Measurements from ENCODE around the gene FSCN2. TPM values are rescaled to one million over a fixed set of nuclear protein-coding genes. Genes with fewer than 3 reads are reported as not detected.
A peak's percentile ranks its signal among the peaks of the same experiment; 100 is the strongest.

FSCN2 gene
- total and polyA plus RNA-seq, 2 donors (not counting 1 experiment from before 2014, with no cell fraction given) = 0.35 to 2.0 TPM

DNA sequence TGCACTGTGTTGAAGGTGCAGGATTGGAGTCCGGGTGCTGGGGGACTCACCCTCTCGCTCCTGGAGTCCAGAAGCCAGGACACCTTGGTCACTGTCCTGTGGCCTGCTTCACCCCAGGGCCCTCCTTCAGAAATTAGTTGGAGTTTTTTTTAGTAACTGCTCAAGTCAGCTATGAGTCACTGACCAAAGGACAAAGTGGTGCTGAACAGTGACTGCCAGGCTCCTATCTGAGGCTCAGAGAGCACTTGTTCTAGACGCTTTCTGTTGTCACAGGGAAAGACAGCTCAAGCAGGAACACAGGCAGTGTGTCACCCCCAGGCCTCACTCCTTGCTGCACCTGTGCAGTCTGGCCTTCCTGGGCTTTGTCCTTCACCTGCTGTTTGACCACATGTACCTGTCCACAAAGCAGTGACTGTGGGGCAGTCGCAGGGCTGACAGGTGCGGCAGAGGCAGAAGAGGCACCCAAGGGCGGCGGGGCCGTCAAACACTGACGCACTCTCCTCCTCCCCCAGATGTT is 28.1 kb downstream of the FSCN2 start:
- DNase-seq (ENCODE audit: low read depth in 2 of 2) = peak in 1 of 2 donors; percentile 51
- Histone ChIP-seq H3K27me3 (ENCODE audit: control insufficient read depth, insufficient read depth, low read length) (no peaks in the 10 kb centered on the region), H3K9me3 (ENCODE audit: control insufficient read depth, insufficient read depth, low read depth, low read length) (no peaks in the 10 kb centered on the region), H3K79me2 (ENCODE audit: control insufficient read depth, insufficient read depth, low read length) (peaks cover 6% of the 10 kb centered on the region), H3K4me2 (ENCODE audit: extremely low read depth, insufficient read depth, low read length) (no peak overlapping the region), H4K20me1 (ENCODE audit: control insufficient read depth, extremely low read depth, insufficient read depth, low read length) (no peaks in the 10 kb centered on the region), H3K36me3 (ENCODE audit: control insufficient read depth, insufficient read depth, low read length) (peaks cover 23% of the 10 kb centered on the region), H3K4me1 (ENCODE audit: control insufficient read depth, extremely low read depth, insufficient read depth, low read length) (peaks cover 29% of the 10 kb centered on the region), H3K4me3 (replicated peaks in 1 of 4; ENCODE audit: control extremely low read depth in 1 of 4, insufficient read depth in 1 of 4, low read depth in 3 of 4, low read length in 4 of 4) (no peak overlapping the region), H2AFZ (ENCODE audit: low read length) (no peak overlapping the region), H3K9ac (ENCODE audit: insufficient read depth, low read length) (no peak overlapping the region), H3K27ac (ENCODE audit: insufficient read depth, low read length) (no peak overlapping the region)
- TF ChIP-seq, protein P1, sequence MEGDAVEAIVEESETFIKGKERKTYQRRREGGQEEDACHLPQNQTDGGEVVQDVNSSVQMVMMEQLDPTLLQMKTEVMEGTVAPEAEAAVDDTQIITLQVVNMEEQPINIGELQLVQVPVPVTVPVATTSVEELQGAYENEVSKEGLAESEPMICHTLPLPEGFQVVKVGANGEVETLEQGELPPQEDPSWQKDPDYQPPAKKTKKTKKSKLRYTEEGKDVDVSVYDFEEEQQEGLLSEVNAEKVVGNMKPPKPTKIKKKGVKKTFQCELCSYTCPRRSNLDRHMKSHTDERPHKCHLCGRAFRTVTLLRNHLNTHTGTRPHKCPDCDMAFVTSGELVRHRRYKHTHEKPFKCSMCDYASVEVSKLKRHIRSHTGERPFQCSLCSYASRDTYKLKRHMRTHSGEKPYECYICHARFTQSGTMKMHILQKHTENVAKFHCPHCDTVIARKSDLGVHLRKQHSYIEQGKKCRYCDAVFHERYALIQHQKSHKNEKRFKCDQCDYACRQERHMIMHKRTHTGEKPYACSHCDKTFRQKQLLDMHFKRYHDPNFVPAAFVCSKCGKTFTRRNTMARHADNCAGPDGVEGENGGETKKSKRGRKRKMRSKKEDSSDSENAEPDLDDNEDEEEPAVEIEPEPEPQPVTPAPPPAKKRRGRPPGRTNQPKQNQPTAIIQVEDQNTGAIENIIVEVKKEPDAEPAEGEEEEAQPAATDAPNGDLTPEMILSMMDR (conservative IDR thresholded peaks at IDR 0.05 in 1 of 2, IDR thresholded peaks at IDR 0.05 in 1 of 2; ENCODE audit: low read depth in 1 of 2, low read length in 2 of 2) = no peak

DNA sequence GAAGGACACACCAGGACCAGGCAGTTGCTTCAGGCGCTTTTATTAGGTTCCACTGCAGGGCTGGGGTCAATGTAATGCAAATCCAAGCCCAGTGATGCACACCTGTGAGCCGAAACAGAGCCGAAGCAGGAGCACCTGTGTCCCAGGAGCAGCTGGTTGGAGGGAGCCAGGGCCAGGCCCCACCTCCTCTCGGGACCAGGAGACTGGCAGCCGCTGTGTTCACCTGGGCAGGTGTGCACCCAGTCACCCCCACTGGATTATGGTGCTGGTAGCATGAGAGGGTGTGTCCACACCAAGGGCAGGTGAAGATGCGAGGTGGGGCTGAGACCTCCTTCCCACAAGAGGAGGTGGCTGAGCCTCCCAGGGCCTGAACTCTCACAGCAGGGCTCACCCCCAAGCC is 28.7 kb downstream of the FSCN2 start:
- DNase-seq (ENCODE audit: low read depth in 2 of 2) = no peak
- Histone ChIP-seq H3K9ac (ENCODE audit: insufficient read depth, low read length) (no peak overlapping the region), H3K4me1 (ENCODE audit: control insufficient read depth, extremely low read depth, insufficient read depth, low read length) (peaks cover 28% of the 10 kb centered on the region), H4K20me1 (ENCODE audit: control insufficient read depth, extremely low read depth, insufficient read depth, low read length) (no peaks in the 10 kb centered on the region), H3K4me3 (replicated peaks in 1 of 4; ENCODE audit: control extremely low read depth in 1 of 4, insufficient read depth in 1 of 4, low read depth in 3 of 4, low read length in 4 of 4) (no peak overlapping the region), H3K9me3 (ENCODE audit: control insufficient read depth, insufficient read depth, low read depth, low read length) (no peaks in the 10 kb centered on the region), H3K4me2 (ENCODE audit: extremely low read depth, insufficient read depth, low read length) (no peak overlapping the region), H3K79me2 (ENCODE audit: control insufficient read depth, insufficient read depth, low read length) (no peaks in the 10 kb centered on the region), H3K27ac (ENCODE audit: insufficient read depth, low read length) (no peak overlapping the region), H2AFZ (ENCODE audit: low read length) (no peak overlapping the region), H3K27me3 (ENCODE audit: control insufficient read depth, insufficient read depth, low read length) (no peaks in the 10 kb centered on the region), H3K36me3 (ENCODE audit: control insufficient read depth, insufficient read depth, low read length) (peaks cover 23% of the 10 kb centered on the region)
- TF ChIP-seq EZH2 (IDR thresholded peaks at IDR 0.05; ENCODE audit: low read length, missing control alignments) = no peak
- TF ChIP-seq, protein P1 (conservative IDR thresholded peaks at IDR 0.05 in 1 of 2, IDR thresholded peaks at IDR 0.05 in 1 of 2; ENCODE audit: low read depth in 1 of 2, low read length in 2 of 2) = no peak

DNA sequence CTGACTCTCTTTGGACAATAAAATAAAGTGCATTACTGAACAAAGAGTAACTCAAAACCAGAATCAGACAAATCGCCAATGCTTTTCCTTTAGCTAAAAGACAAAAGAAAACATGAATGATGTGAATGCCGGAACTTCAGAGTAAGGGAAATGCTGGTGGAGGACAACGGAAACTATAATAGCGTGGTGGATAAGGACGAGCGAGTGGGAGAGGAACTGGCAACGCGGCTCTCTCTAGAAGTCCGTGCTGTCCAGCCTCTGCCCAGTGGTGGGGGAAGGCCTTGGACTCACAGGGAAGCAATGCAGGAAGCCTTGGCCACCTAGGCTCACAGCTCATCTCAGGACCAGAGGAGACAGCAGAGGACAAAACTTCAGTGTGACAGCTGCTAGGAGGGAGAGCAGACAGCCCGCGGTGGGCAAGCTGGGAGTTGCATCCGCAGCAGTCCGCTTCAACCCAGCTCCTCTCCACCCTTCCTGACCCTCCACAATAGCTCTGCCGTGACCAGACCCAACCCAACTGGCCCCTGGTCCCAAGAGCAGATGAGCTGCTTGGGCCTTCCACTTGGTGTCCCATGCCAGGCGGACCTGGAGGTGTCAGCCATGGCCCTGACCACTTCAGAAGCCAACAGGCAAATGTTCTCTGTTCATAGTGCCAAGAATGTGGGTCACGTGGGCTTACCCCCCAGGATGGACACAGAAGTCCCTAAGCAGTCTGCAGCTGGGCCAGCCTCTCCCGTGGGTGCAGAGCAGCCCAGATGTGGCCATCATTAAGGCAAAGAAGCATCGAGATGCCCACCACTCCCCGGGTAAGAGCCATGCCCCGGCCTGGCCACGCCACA is 29.3 kb downstream of the FSCN2 start:
- peaks cover 28% of the 10 kb centered on the region for H3K4me1 ChIP-seq (ENCODE audit: control insufficient read depth, extremely low read depth, insufficient read depth, low read length)
- H4K20me1 ChIP-seq (ENCODE audit: control insufficient read depth, extremely low read depth, insufficient read depth, low read length) = no peaks in the 10 kb centered on the region
- no peaks in the 10 kb centered on the region for H3K79me2 ChIP-seq (ENCODE audit: control insufficient read depth, insufficient read depth, low read length)
- no peak for DNase-seq (ENCODE audit: low read depth in 2 of 2)
- H3K27me3 ChIP-seq (ENCODE audit: control insufficient read depth, insufficient read depth, low read length) = no peaks in the 10 kb centered on the region
- H3K9ac ChIP-seq (ENCODE audit: insufficient read depth, low read length) = no peak overlapping the region
- H3K27ac ChIP-seq (ENCODE audit: insufficient read depth, low read length) = no peak overlapping the region
- H2AFZ ChIP-seq (ENCODE audit: low read length) = no peak overlapping the region
- no peak for TF ChIP-seq EZH2 (IDR thresholded peaks at IDR 0.05; ENCODE audit: low read length, missing control alignments)
- TF ChIP-seq, protein P1 (conservative IDR thresholded peaks at IDR 0.05 in 1 of 2, IDR thresholded peaks at IDR 0.05 in 1 of 2; ENCODE audit: low read depth in 1 of 2, low read length in 2 of 2) = no peak
- no peak overlapping the region for H3K4me2 ChIP-seq (ENCODE audit: extremely low read depth, insufficient read depth, low read length)
- H3K4me3 ChIP-seq (replicated peaks in 1 of 4; ENCODE audit: control extremely low read depth in 1 of 4, insufficient read depth in 1 of 4, low read depth in 3 of 4, low read length in 4 of 4) = no peak overlapping the region
- H3K36me3 ChIP-seq (ENCODE audit: control insufficient read depth, insufficient read depth, low read length) = peaks cover 24% of the 10 kb centered on the region
- no peaks in the 10 kb centered on the region for H3K9me3 ChIP-seq (ENCODE audit: control insufficient read depth, insufficient read depth, low read depth, low read length)

All from fibroblast of lung (primary cell).